Duodenal mucosa (tissue), 2 donors: ENCODE data around the gene TMEM107.
A peak's percentile ranks its signal among the peaks of the same experiment; 100 is the strongest.
"Not testable (repeated sequence)": the region's sequence is repeated elsewhere in the genome, so short reads cannot be mapped to it uniquely, and the experiment has no call there.

Experiments
- H3K27ac ChIP-seq: one replicate; pipeline ENCODE4 v1.7.0; 2013; ENCODE audit warnings: low read depth, low read length
- H3K27me3 ChIP-seq, 2 donors: one replicate each; pipeline ENCODE4 v1.7.0; 2013; ENCODE audit warnings: low read length in 2 of 2, control low read depth in 1 of 2; ENCODE audit not compliant: insufficient read depth in 2 of 2, control insufficient read depth in 1 of 2
- H3K36me3 ChIP-seq, 2 donors: one replicate each; pipeline ENCODE4 v1.7.0; 2013; ENCODE audit warnings: low read length in 2 of 2, control low read depth in 1 of 2; ENCODE audit not compliant: insufficient read depth in 2 of 2, control insufficient read depth in 1 of 2
- H3K4me1 ChIP-seq, 2 donors: one replicate each; pipeline ENCODE4 v1.7.0; 2013; ENCODE audit warnings: low read length in 2 of 2, control low read depth in 1 of 2; ENCODE audit not compliant: insufficient read depth in 2 of 2, control insufficient read depth in 1 of 2
- H3K4me3 ChIP-seq, 2 donors: one replicate each; pipeline ENCODE4 v1.7.0; 2013; ENCODE audit warnings: low read length in 2 of 2, low read depth in 1 of 2
- H3K9ac ChIP-seq, 2 donors: one replicate each; pipeline ENCODE4 v1.7.0; 2013; ENCODE audit warnings: low read length in 2 of 2, low read depth in 1 of 2
- H3K9me3 ChIP-seq, 2 donors: one replicate each; pipeline ENCODE4 v1.7.0; 2013; ENCODE audit warnings: low read length in 2 of 2, control low read depth in 1 of 2; ENCODE audit not compliant: control insufficient read depth in 1 of 2

Gene TMEM107

DNA sequence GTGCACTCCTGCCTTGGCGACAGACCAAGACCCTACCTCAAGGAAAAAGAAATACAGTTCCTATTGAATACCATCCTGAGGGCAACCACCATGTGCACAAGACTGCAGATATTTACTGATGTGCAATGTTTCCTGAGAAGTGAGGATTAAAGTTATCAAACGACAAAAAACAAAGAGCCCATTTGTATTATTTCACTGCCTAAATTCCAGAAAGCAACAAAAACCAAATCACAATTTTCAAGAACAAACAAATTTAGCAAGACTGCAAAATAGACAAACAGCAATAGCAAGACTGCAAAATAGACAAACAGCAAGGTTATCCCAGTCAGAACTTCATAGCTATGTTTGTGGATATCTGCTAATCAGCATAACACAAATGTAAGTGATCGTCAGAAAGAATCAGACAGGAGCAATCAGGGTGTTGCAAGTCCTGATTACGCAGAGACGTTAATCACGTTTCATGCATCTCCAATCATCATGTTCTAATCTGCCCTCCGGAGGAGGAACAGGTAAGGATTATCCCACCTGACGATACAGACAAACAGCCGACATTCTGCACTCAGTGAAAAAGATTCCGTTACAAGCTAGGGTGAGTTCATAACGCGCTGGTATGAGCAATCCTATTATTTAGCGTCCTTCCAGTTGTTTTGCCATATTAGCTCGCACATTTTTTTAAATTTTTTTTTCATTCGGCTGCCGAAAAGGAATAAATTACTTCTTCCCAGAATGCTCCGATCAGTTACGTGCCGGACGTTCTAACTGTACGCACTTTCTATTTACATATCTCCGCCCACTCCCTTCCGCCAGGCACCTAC lies 2.9 kb downstream of the TMEM107 start:
- H3K27ac ChIP-seq = peak overlapping the region; percentile 89
- H3K36me3 ChIP-seq = no peaks in the 10 kb centered on the region
- H3K4me1 ChIP-seq = peaks cover 26 to 28% of the 10 kb centered on the region in 2 donors
- H3K4me3 ChIP-seq = peak overlapping the region; percentile 65 to 71
- peak overlapping the region; percentile 60 to 76 for H3K9ac ChIP-seq
- no peaks in the 10 kb centered on the region for H3K9me3 ChIP-seq
- H3K27me3 ChIP-seq = no peaks in the 10 kb centered on the region

DNA sequence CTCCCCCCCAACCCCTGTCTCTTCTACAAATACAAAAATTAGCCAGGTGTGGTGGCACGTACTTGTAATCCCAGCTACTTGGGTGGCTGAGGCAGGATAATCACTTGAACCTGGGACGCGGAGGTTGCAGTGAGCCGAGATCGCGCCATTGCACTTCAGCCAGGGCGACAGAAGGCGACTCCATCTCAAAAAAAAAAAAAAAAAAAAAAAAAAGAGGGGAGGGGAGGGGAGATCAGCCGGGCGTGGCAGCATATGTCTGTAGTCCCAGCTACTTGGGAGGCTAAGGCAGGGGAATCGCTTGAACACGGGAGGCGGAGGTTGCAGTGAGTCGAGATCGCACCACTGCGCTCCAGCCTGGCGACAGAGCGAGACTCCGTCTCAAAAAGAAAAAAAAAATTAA lies 6.0 kb downstream of the TMEM107 start:
- not testable (repeated sequence) for H3K4me3 ChIP-seq, H3K27me3 ChIP-seq, H3K9ac ChIP-seq

GRCh38 chr17:8167526-8167925 lies 8.7 kb downstream of the TMEM107 start:
- H3K36me3 ChIP-seq = no peaks in the 10 kb centered on the region
- peak overlapping the region in 1 of 2 donors; percentile 4 for H3K9ac ChIP-seq
- H3K4me1 ChIP-seq = peaks cover 15 to 18% of the 10 kb centered on the region in 2 donors
- H3K27ac ChIP-seq = no peak overlapping the region
- H3K4me3 ChIP-seq = no peak overlapping the region
- H3K9me3 ChIP-seq = no peaks in the 10 kb centered on the region
- H3K27me3 ChIP-seq = no peaks in the 10 kb centered on the region

More for the DNA sequence above, 6.0 kb downstream of the TMEM107 start:
- not testable (repeated sequence) for H3K27ac ChIP-seq, H3K9me3 ChIP-seq, H3K36me3 ChIP-seq
- peaks cover 9 to 11% of the 10 kb centered on the region in 2 donors for H3K4me1 ChIP-seq

DNA sequence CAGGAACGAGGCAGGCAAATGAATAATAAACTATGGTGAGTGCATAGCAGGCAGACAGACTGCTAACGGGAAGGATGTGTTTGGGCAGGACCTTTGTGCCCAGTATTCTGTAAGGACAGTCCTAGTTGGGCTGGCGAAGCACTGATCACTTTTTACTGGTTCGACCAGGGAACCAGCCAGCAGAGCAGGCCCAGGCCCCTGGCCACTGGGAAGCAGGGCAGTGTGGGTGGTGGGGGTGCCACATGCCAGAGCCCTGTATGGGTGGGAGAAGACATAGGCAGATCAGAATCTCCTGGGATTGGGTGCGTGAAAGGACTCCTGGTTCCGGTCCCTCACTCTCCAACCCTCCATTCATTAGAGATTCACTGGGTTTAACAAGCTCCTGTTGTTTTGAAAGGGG lies 9.4 kb downstream of the TMEM107 start:
- Histone ChIP-seq H3K9me3 (no peaks in the 10 kb centered on the region), H3K4me1 (peaks cover 19 to 22% of the 10 kb centered on the region in 2 donors), H3K27ac (no peak overlapping the region), H3K4me3 (no peak overlapping the region), H3K9ac (no peak overlapping the region), H3K27me3 (no peaks in the 10 kb centered on the region), H3K36me3 (peaks cover 0 to under 1% of the 10 kb centered on the region in 2 donors)

GRCh38 chr17:8164815-8165131 lies 11.4 kb downstream of the TMEM107 start:
- Histone ChIP-seq H3K27me3 (no peaks in the 10 kb centered on the region), H3K27ac (no peak overlapping the region), H3K4me1 (peaks cover 31 to 33% of the 10 kb centered on the region in 2 donors), H3K4me3 (no peak overlapping the region), H3K9me3 (no peaks in the 10 kb centered on the region), H3K9ac (peak overlapping the region; percentile 26 to 41), H3K36me3 (peaks cover 10 to 14% of the 10 kb centered on the region in 2 donors)

- H3K4me3 ChIP-seq = peak overlapping the region in 1 of 2 donors; percentile 74
- peak overlapping the region; percentile 26 to 79 for H3K9ac ChIP-seq
- H3K27ac ChIP-seq = peak overlapping the region; percentile 83
Observed at GRCh38 chr17:8163978-8164814, 12.0 kb downstream of the TMEM107 start.

DNA sequence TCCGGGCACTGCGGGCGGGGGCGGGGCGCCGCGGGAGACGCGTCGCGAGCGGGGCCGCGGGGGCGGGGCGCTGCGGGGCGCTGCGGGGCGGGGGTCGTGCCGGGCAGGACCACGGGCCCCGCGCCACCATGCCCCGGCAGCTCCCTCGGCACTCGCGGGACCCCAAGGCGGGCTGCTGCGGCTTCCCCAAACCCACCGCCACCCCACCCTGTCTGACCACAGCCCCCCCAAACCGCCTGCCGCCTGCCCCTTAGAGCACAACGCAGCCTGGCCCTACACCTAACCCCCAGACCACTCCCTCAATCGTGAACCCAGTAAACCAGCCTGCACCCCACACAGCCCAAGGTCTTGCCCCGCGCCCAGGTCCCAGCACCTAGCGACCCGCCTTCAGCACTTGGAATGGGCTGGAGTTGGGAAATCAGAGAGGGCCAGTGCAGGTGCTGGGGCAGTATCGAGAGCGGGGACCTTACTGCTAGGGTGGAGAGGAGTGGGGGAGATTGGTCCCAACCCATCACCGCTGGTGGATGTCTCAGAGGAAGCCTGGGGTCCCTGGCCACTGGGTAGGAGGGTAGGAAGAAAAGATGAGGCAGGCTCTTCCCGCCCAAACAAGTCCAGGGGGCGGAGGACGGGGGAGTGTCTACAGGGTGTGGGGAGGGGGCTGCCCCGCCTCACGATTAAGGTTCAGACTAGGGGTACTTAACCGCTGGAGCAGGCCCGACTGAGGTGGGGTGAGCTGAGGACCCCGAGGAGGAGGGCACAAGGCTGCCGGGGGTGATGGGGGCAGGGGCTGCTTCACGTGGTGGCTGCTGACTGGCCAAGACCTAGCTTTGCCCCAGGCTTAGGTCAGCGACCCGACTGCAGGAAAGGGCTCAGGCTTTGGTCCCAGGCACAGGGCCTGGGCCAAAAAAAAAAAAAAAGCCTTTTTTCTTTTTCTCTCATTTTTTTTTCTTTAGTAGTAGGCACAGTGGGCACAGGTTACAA lies 12.9 kb downstream of the TMEM107 start:
- Histone ChIP-seq H3K4me3 (peak overlapping the region; percentile 71 to 74), H3K36me3 (peaks cover 14 to 19% of the 10 kb centered on the region in 2 donors), H3K9ac (peak overlapping the region; percentile 79 to 93), H3K27me3 (no peaks in the 10 kb centered on the region), H3K27ac (peak overlapping the region; percentile 94), H3K4me1 (peaks cover 38 to 40% of the 10 kb centered on the region in 2 donors), H3K9me3 (no peaks in the 10 kb centered on the region)

More at GRCh38 chr17:8163978-8164814, 12.0 kb downstream of the TMEM107 start:
- peaks cover 14 to 19% of the 10 kb centered on the region in 2 donors for H3K36me3 ChIP-seq
- H3K4me1 ChIP-seq = peaks cover 33 to 36% of the 10 kb centered on the region in 2 donors
- no peaks in the 10 kb centered on the region for H3K9me3 ChIP-seq
- no peaks in the 10 kb centered on the region for H3K27me3 ChIP-seq

DNA sequence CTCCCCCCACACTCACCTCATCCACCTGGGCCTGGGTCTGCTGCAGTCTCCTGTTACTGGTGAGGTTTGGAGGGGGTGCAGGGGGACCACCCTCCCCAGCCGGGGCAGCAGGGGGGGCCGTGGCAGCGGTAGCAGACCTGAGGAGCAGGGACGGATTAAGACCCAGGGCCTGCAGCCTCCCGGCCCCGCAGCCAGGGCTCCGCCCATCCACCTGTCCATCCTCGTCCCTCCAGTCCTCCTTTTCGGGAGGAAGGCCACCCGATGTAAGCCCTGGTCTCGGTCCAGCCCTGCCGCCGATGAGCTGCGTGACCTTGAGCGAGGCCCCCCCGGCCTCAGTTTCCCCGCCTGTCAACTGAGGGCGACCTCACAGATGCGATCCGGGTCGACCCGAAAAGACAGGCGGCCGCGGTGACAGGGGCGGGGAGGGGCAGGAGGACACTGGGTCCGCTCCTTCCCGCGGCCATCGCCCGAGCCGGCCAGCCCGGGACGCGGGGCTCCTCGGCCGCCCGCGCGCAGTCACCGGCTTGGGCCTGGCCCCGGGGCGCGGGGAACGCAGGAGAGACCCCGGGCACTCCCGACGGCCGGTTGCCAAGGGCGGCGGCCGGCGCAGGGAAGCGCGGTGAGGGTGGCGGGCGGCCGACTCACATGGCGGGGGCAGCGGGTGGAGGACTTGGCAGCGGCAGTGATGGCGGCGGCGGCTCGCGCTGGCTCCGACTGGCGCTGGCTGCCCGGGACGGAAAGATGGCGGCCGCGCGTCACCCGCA lies 13.8 kb downstream of the TMEM107 start, which contains the start of gene VAMP2:
TSS of gene VAMP2 (minus strand) at position 716 of the 764 bp plus-strand sequence. CDS start at position 647, 69 bp downstream.
- H3K4me1 ChIP-seq = peaks cover 38 to 40% of the 10 kb centered on the region in 2 donors
- H3K27me3 ChIP-seq = no peaks in the 10 kb centered on the region
- H3K36me3 ChIP-seq = peaks cover 14 to 19% of the 10 kb centered on the region in 2 donors
- H3K27ac ChIP-seq = peak within 1 kb of the TSS; percentile 94
- peak within 1 kb of the TSS; percentile 91 to 94 for H3K4me3 ChIP-seq
- H3K9ac ChIP-seq = peak within 1 kb of the TSS; percentile 93 to 98
- no peaks in the 10 kb centered on the region for H3K9me3 ChIP-seq
